Thoracic aorta (tissue), 2 donors: ENCODE measurements around the gene POLN. TPM values are rescaled to one million over a fixed set of nuclear protein-coding genes. Genes with fewer than 3 reads are reported as not detected.

ENCODE experiments used
- ATAC-seq: fragments of 150-250 bp; one replicate; pipeline ENCODE4 v1.8.0; 2017; ENCODE audit warnings: low read depth; ENCODE audit not compliant: insufficient number of reproducible peaks, low FRiP score
- DNase-seq: peaks from one replicate; pipeline ENCODE4 v3.0.0-alpha.2; 2020; ENCODE audit warnings: low spot score
- H3K27ac ChIP-seq, 2 donors: fragments of 200-600 bp; sonication (generic); 1 replicate in 1 of 2; 2 replicates in 1 of 2; pipeline ENCODE4 v1.5.1; 2016; ENCODE audit warnings: mild to moderate bottlenecking in 2 of 2, moderate library complexity in 2 of 2
- H3K27me3 ChIP-seq: fragments of 200-600 bp; sonication (generic); replicated peaks from 2 replicates; pipeline ENCODE4 v1.6.0; 2016; ENCODE audit warnings: mild to moderate bottlenecking; ENCODE audit not compliant: insufficient read depth
- H3K36me3 ChIP-seq: fragments of 200-600 bp; sonication (generic); one replicate; pipeline ENCODE4 v1.5.1; 2016
- H3K4me1 ChIP-seq, 2 donors: fragments of 200-600 bp; sonication (generic); 1 replicate in 1 of 2; 2 replicates in 1 of 2; pipeline versions ENCODE4 v1.5.1 to v1.6.0; 2016; ENCODE audit warnings: low read depth in 2 of 2, mild to moderate bottlenecking in 1 of 2; ENCODE audit not compliant: control insufficient read depth in 1 of 2
- H3K4me3 ChIP-seq: fragments of 200-600 bp; sonication (generic); 2 replicates; pipeline ENCODE4 v1.5.1; 2016; ENCODE audit warnings: mild to moderate bottlenecking
- H3K9me3 ChIP-seq: fragments of 200-600 bp; sonication (generic); 2 replicates; pipeline ENCODE4 v1.5.1; 2016
- CTCF ChIP-seq: fragments of 200-600 bp; sonication (generic); IDR thresholded peaks from one replicate; pipeline ENCODE4 v1.5.1; 2019; ENCODE audit warnings: antibody characterized with exemption
- total RNA-seq, 2 donors: library from RNA; depleted of rRNA; stranded (reverse); fragments of >200 nt; gene quantifications; one replicate each; pipeline versions ENCODE4 v1.1.0 to v1.2.3, GENCODE V29; 2016

Gene POLN
- total RNA-seq, 2 donors from 2014 or later: 3.2 to 3.5 TPM

GRCh38 chr4:2024683-2025082 is 217.2 kb downstream of the POLN start:
- H3K4me1 ChIP-seq: no peaks in the 10 kb centered on the region
- no peak for TF ChIP-seq CTCF
- no peak for DNase-seq
- H3K27me3 ChIP-seq: no peaks in the 10 kb centered on the region
- no peak for ATAC-seq
- H3K27ac ChIP-seq: no peak overlapping the region
- H3K36me3 ChIP-seq: no peaks in the 10 kb centered on the region
- no peak overlapping the region for H3K4me3 ChIP-seq
- H3K9me3 ChIP-seq: no peaks in the 10 kb centered on the region

Other genes with a start within 250 kb of the POLN start
- 10 to 100 TPM; 26.7 to 36.1 TPM for gene NELFA, start 233.1 kb downstream of the POLN start, total RNA-seq
- under 1 TPM in 1 of 2 donors, not detected in 1; under 0.01 TPM for gene NAT8L, start 182.8 kb downstream of the POLN start, total RNA-seq
- gene HAUS3, start within 50 bp of the POLN start, total RNA-seq: 10 to 100 TPM in 1 of 2 donors, 1 to 10 TPM in 1; 6.5 to 12.9 TPM
- 100 to 1,000 TPM in 1 of 2 donors, 10 to 100 TPM in 1; 93.1 to 105 TPM for gene MXD4, start 20.0 kb upstream of the POLN start, total RNA-seq
- 10 to 100 TPM; 11.5 to 20.2 TPM for gene ZFYVE28, start 176.5 kb upstream of the POLN start, total RNA-seq
- gene CFAP99, start 176.8 kb upstream of the POLN start, total RNA-seq: not detected
- 10 to 100 TPM; 29.8 to 83.1 TPM for gene RNF4, start 227.0 kb upstream of the POLN start, total RNA-seq